HG03103 (cell line): ENCODE data around the gene CLRN1.

ENCODE experiments used
- ATAC-seq: cut with Tn5 transposase; IDR thresholded peaks from one replicate; pipeline ENCODE4 v1.9.1; 2021; ENCODE audit warnings: low read depth; ENCODE audit not compliant: unreplicated experiment

CLRN1 gene

GRCh38 chr3:150925751-150926201, 46.8 kb downstream of the CLRN1 start:
- ATAC-seq: peak; percentile 84

GRCh38 chr3:150922611-150923010, 49.9 kb downstream of the CLRN1 start:
- ATAC-seq: no peak

GRCh38 chr3:150921209-150921608, 51.3 kb downstream of the CLRN1 start:
- no peak for ATAC-seq

- ATAC-seq: no peak
Measured at GRCh38 chr3:150920236-150920635, 52.3 kb downstream of the CLRN1 start.

GRCh38 chr3:150917951-150918350, 54.6 kb downstream of the CLRN1 start:
- no peak for ATAC-seq

- ATAC-seq: no peak
Measured at GRCh38 chr3:150913133-150913922, 59.2 kb downstream of the CLRN1 start.

- ATAC-seq: peak; percentile 67
Measured at GRCh38 chr3:150912501-150912900, 60.0 kb downstream of the CLRN1 start.

- ATAC-seq: no peak
Measured at GRCh38 chr3:150911771-150912170, 60.8 kb downstream of the CLRN1 start.

GRCh38 chr3:150906461-150906860, 66.1 kb downstream of the CLRN1 start:
- no peak for ATAC-seq

GRCh38 chr3:150905746-150906145, 66.8 kb downstream of the CLRN1 start:
- no peak for ATAC-seq

- ATAC-seq: no peak
Measured at GRCh38 chr3:150905339-150905738, 67.2 kb downstream of the CLRN1 start, which contains the start of gene MINDY4B. TSS of gene MINDY4B (minus strand) at chr3:150905439. CDS start at chr3:150905439, 0 bp downstream.

- ATAC-seq: no peak
Measured at GRCh38 chr3:150902988-150903387, 69.5 kb downstream of the CLRN1 start.

- no peak for ATAC-seq
Measured at GRCh38 chr3:150901793-150902192, 70.7 kb downstream of the CLRN1 start.

- no peak for ATAC-seq
Measured at GRCh38 chr3:150899141-150899540, 73.4 kb downstream of the CLRN1 start.

- ATAC-seq: no peak
Measured at GRCh38 chr3:150898046-150898754, 74.3 kb downstream of the CLRN1 start.

- ATAC-seq: no peak
Measured at GRCh38 chr3:150897592-150897991, 74.9 kb downstream of the CLRN1 start.

GRCh38 chr3:150890831-150891230, 81.7 kb downstream of the CLRN1 start:
- no peak for ATAC-seq

GRCh38 chr3:150890295-150890694, 82.2 kb downstream of the CLRN1 start:
- no peak for ATAC-seq

GRCh38 chr3:150889106-150889505, 83.4 kb downstream of the CLRN1 start:
- ATAC-seq: no peak

GRCh38 chr3:150887031-150887430, 85.5 kb downstream of the CLRN1 start:
- ATAC-seq: no peak

- ATAC-seq: no peak
Measured at GRCh38 chr3:150885535-150885934, 87.0 kb downstream of the CLRN1 start.
